H1 (cell line): ENCODE data around the gene TAF3.

ENCODE experiments used
- TAF7 ChIP-seq: optimal IDR thresholded peaks from 2 replicates; pipeline ENCODE3; 2011; ENCODE audit warnings: low read depth, mild to moderate bottlenecking, inconsistent platforms, low read length, moderate library complexity, borderline replicate concordance
- TF ChIP-seq, protein P1 (sequence below), 3 experiments: IDR thresholded peaks; 1 replicate in 2 of 3; 2 replicates in 1 of 3; pipeline versions ENCODE4 v1.5.1 to v1.6.1; 2011; ENCODE audit warnings: low read length in 3 of 3, mild to moderate bottlenecking in 3 of 3, inconsistent platforms in 2 of 3, low read depth in 1 of 3, moderate library complexity in 1 of 3; ENCODE audit not compliant: insufficient read depth in 1 of 3; ENCODE audit errors: control extremely low read depth in 1 of 3

DNA sequence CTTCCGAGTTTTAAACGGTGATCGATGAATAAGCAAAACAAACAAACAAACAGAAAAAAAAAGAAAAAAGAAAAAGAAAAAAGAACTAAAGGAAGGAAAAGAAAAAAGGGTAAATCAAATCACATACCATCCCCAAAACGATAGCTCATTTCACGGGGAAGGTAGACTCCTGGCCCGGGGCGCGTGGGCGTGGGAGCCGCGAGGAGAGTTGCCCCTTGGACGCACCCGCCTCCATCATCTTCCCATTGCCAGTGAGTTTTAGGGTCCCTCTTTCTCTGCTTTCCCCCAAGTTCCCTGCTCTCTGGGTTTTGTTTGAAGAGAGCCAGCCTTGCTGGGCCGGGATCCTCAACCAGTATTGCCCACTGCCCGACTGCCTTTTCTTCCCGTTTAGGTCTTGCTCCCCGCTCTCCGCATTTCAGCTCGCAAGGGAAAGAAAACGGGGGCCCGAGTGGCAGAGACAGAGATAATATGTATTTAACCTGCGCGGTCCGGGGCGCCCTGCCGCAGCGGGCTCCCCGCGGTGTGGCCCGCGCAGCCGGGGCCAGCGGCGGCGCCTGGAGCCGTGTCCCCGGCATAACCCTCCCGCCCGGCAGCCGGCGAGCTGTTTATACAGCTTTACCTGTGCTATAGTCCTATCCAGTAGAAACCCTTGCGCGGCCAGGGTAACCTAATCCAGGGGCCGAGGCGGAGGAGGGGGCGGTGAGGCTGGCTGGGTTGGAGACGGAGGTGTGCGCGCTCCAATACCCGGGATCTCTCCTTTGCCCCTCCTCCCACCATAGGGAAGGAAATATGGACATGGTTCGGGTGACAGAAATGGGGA, 230.9 kb downstream of the TAF3 start:
- TF ChIP-seq, protein P1, sequence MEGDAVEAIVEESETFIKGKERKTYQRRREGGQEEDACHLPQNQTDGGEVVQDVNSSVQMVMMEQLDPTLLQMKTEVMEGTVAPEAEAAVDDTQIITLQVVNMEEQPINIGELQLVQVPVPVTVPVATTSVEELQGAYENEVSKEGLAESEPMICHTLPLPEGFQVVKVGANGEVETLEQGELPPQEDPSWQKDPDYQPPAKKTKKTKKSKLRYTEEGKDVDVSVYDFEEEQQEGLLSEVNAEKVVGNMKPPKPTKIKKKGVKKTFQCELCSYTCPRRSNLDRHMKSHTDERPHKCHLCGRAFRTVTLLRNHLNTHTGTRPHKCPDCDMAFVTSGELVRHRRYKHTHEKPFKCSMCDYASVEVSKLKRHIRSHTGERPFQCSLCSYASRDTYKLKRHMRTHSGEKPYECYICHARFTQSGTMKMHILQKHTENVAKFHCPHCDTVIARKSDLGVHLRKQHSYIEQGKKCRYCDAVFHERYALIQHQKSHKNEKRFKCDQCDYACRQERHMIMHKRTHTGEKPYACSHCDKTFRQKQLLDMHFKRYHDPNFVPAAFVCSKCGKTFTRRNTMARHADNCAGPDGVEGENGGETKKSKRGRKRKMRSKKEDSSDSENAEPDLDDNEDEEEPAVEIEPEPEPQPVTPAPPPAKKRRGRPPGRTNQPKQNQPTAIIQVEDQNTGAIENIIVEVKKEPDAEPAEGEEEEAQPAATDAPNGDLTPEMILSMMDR (IDR thresholded peaks at IDR 0.05; ENCODE audit: control extremely low read depth in 1 of 3, insufficient read depth in 1 of 3, low read depth in 1 of 3, low read length in 3 of 3) = no peak
- TF ChIP-seq TAF7 = no peak
